Measurements from ENCODE around the gene YIF1B. TPM values are rescaled to one million over a fixed set of nuclear protein-coding genes. Genes with fewer than 3 reads are reported as not detected.

Gene YIF1B
- total and polyA plus RNA-seq, 2 experiments from 2014 or later: 82.8 to 106 TPM

DNA sequence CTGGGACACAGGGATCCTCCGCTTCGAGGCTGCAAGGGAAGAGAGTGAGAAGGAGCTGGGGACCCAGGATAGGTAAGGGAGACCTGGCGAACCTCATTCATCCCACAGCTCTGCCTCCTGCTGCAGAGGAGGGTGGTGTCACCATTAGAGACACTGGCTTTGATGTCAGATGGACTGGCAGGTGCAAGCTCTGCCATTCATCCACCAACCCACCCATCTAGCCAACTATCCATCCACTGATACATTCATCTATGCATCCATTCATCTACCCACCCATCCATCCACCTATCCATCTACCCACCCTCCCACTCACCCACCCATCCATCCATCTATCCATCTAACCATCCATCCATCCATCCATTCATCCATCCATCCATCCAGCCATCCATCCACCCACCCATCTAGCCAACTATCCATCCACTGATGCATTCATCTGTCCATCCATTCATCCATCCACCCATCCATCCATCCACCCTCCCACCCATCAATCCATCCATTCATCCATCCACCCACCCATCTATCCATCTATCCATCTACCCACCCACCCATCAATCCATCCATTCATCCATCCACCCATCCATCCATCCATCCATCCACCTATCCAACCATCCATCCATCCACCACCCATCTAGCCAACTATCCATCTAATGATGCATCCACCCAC is 6.0 kb downstream of the YIF1B start:
- ATAC-seq: no peak

More for the DNA sequence above, 6.0 kb downstream of the YIF1B start:
- peaks cover 5% of the 10 kb centered on the region for H3K4me1 ChIP-seq (ENCODE audit: insufficient read depth)
- Mint-ChIP-seq H3K36me3 (ENCODE audit: low read depth) (peaks cover 6% of the 10 kb centered on the region; the same call in 2 of the 3 replicates), H3K4me3 (no peak overlapping the region), H3K4me1 (peaks cover 7% of the 10 kb centered on the region), H3K27ac (no peak overlapping the region), H3K9me3 (no peaks in the 10 kb centered on the region; the same call in 2 of the 3 replicates), H3K27me3 (ENCODE audit: insufficient read depth, low read depth, poor library complexity) (peaks cover 21% of the 10 kb centered on the region)
- no peak overlapping the region for H3K27ac ChIP-seq (ENCODE audit: low read depth)
- TF ChIP-seq, protein P1, sequence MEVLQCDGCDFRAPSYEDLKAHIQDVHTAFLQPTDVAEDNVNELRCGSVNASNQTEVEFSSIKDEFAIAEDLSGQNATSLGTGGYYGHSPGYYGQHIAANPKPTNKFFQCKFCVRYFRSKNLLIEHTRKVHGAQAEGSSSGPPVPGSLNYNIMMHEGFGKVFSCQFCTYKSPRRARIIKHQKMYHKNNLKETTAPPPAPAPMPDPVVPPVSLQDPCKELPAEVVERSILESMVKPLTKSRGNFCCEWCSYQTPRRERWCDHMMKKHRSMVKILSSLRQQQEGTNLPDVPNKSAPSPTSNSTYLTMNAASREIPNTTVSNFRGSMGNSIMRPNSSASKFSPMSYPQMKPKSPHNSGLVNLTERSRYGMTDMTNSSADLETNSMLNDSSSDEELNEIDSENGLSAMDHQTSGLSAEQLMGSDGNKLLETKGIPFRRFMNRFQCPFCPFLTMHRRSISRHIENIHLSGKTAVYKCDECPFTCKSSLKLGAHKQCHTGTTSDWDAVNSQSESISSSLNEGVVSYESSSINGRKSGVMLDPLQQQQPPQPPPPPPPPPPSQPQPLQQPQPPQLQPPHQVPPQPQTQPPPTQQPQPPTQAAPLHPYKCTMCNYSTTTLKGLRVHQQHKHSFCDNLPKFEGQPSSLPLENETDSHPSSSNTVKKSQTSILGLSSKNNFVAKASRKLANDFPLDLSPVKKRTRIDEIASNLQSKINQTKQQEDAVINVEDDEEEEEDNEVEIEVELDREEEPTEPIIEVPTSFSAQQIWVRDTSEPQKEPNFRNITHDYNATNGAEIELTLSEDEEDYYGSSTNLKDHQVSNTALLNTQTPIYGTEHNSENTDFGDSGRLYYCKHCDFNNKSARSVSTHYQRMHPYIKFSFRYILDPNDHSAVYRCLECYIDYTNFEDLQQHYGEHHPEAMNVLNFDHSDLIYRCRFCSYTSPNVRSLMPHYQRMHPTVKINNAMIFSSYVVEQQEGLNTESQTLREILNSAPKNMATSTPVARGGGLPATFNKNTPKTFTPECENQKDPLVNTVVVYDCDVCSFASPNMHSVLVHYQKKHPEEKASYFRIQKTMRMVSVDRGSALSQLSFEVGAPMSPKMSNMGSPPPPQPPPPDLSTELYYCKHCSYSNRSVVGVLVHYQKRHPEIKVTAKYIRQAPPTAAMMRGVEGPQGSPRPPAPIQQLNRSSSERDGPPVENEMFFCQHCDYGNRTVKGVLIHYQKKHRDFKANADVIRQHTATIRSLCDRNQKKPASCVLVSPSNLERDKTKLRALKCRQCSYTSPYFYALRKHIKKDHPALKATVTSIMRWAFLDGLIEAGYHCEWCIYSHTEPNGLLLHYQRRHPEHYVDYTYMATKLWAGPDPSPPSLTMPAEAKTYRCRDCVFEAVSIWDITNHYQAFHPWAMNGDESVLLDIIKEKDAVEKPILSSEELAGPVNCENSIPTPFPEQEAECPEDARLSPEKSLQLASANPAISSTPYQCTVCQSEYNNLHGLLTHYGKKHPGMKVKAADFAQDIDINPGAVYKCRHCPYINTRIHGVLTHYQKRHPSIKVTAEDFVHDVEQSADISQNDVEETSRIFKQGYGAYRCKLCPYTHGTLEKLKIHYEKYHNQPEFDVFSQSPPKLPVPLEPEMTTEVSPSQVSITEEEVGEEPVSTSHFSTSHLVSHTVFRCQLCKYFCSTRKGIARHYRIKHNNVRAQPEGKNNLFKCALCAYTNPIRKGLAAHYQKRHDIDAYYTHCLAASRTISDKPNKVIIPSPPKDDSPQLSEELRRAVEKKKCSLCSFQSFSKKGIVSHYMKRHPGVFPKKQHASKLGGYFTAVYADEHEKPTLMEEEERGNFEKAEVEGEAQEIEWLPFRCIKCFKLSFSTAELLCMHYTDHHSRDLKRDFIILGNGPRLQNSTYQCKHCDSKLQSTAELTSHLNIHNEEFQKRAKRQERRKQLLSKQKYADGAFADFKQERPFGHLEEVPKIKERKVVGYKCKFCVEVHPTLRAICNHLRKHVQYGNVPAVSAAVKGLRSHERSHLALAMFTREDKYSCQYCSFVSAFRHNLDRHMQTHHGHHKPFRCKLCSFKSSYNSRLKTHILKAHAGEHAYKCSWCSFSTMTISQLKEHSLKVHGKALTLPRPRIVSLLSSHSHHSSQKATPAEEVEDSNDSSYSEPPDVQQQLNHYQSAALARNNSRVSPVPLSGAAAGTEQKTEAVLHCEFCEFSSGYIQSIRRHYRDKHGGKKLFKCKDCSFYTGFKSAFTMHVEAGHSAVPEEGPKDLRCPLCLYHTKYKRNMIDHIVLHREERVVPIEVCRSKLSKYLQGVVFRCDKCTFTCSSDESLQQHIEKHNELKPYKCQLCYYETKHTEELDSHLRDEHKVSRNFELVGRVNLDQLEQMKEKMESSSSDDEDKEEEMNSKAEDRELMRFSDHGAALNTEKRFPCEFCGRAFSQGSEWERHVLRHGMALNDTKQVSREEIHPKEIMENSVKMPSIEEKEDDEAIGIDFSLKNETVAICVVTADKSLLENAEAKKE (CRISPR knock-in tag; IDR thresholded peaks at IDR 0.05): no peak
- no peak for TF ChIP-seq EZH2 (IDR thresholded peaks at IDR 0.05; ENCODE audit: low read depth, unreplicated experiment)
- TF ChIP-seq, protein P2, sequence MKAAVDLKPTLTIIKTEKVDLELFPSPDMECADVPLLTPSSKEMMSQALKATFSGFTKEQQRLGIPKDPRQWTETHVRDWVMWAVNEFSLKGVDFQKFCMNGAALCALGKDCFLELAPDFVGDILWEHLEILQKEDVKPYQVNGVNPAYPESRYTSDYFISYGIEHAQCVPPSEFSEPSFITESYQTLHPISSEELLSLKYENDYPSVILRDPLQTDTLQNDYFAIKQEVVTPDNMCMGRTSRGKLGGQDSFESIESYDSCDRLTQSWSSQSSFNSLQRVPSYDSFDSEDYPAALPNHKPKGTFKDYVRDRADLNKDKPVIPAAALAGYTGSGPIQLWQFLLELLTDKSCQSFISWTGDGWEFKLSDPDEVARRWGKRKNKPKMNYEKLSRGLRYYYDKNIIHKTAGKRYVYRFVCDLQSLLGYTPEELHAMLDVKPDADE (IDR thresholded peaks at IDR 0.05): no peak
- no peak for TF ChIP-seq POLR2AphosphoS5 (IDR thresholded peaks at IDR 0.05; ENCODE audit: low read depth)
- TF ChIP-seq ZNF331 (CRISPR knock-in tag; IDR thresholded peaks at IDR 0.05; ENCODE audit: low read depth): no peak
- no peak for TF ChIP-seq JUNB (IDR thresholded peaks at IDR 0.05; ENCODE audit: unreplicated experiment)
- TF ChIP-seq EZH2phosphoT487 (IDR thresholded peaks at IDR 0.05; ENCODE audit: unreplicated experiment): no peak
- TF ChIP-seq CREB1 (CRISPR knock-in tag; IDR thresholded peaks at IDR 0.05; ENCODE audit: low read depth): no peak
- TF ChIP-seq, protein P3, sequence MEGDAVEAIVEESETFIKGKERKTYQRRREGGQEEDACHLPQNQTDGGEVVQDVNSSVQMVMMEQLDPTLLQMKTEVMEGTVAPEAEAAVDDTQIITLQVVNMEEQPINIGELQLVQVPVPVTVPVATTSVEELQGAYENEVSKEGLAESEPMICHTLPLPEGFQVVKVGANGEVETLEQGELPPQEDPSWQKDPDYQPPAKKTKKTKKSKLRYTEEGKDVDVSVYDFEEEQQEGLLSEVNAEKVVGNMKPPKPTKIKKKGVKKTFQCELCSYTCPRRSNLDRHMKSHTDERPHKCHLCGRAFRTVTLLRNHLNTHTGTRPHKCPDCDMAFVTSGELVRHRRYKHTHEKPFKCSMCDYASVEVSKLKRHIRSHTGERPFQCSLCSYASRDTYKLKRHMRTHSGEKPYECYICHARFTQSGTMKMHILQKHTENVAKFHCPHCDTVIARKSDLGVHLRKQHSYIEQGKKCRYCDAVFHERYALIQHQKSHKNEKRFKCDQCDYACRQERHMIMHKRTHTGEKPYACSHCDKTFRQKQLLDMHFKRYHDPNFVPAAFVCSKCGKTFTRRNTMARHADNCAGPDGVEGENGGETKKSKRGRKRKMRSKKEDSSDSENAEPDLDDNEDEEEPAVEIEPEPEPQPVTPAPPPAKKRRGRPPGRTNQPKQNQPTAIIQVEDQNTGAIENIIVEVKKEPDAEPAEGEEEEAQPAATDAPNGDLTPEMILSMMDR (conservative IDR thresholded peaks at IDR 0.05; ENCODE audit: low read depth in 2 of 2): no peak
- no peak for TF ChIP-seq NANOG (IDR thresholded peaks at IDR 0.05; ENCODE audit: borderline replicate concordance)
- no peak for TF ChIP-seq ZNF114 (CRISPR knock-in tag; IDR thresholded peaks at IDR 0.05)
- no peak for TF ChIP-seq STAT1 (IDR thresholded peaks at IDR 0.05; ENCODE audit: unreplicated experiment)
- TF ChIP-seq, protein P4, sequence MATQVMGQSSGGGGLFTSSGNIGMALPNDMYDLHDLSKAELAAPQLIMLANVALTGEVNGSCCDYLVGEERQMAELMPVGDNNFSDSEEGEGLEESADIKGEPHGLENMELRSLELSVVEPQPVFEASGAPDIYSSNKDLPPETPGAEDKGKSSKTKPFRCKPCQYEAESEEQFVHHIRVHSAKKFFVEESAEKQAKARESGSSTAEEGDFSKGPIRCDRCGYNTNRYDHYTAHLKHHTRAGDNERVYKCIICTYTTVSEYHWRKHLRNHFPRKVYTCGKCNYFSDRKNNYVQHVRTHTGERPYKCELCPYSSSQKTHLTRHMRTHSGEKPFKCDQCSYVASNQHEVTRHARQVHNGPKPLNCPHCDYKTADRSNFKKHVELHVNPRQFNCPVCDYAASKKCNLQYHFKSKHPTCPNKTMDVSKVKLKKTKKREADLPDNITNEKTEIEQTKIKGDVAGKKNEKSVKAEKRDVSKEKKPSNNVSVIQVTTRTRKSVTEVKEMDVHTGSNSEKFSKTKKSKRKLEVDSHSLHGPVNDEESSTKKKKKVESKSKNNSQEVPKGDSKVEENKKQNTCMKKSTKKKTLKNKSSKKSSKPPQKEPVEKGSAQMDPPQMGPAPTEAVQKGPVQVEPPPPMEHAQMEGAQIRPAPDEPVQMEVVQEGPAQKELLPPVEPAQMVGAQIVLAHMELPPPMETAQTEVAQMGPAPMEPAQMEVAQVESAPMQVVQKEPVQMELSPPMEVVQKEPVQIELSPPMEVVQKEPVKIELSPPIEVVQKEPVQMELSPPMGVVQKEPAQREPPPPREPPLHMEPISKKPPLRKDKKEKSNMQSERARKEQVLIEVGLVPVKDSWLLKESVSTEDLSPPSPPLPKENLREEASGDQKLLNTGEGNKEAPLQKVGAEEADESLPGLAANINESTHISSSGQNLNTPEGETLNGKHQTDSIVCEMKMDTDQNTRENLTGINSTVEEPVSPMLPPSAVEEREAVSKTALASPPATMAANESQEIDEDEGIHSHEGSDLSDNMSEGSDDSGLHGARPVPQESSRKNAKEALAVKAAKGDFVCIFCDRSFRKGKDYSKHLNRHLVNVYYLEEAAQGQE (IDR thresholded peaks at IDR 0.05; ENCODE audit: unreplicated experiment): no peak
- H3K79me2 ChIP-seq (replicated peaks; ENCODE audit: insufficient read depth): peaks cover 14% of the 10 kb centered on the region; the same call in 1 of the 2 replicates
- H3K9me2 ChIP-seq (ENCODE audit: insufficient read depth): no peaks in the 10 kb centered on the region
- DNase-seq (ENCODE audit: low spot score): no peak
- no peaks in the 10 kb centered on the region for H3K27me3 ChIP-seq (ENCODE audit: insufficient read depth)
- no peak overlapping the region for H3K4me2 ChIP-seq
- H3K4me3 ChIP-seq: no peak overlapping the region
- H2AFZ ChIP-seq: no peak overlapping the region
- H3F3A ChIP-seq (replicated peaks; ENCODE audit: low read depth): peaks cover 8% of the 10 kb centered on the region; the same call in 1 of the 2 replicates
- peaks cover 6% of the 10 kb centered on the region for H4K20me1 ChIP-seq (replicated peaks; ENCODE audit: insufficient read depth)
- 0 out of 2 replicates have a peak, but pooled peaks cover 3% of the 10 kb centered on the region for H3K36me3 ChIP-seq (ENCODE audit: insufficient read depth)
